Right ventricle myocardium superior (tissue), 1 donor: ENCODE data around the gene SH3YL1. TPM values are rescaled to one million over a fixed set of nuclear protein-coding genes. Genes with fewer than 3 reads are reported as not detected.

ENCODE experiments used
- ATAC-seq: fragments of 200-7000 bp; cut with Tn5 transposase; one replicate; pipeline ENCODE4 v1.9.1; 2020; ENCODE audit warnings: mild to moderate bottlenecking; ENCODE audit not compliant: poor library complexity
- DNase-seq: peaks from one replicate; pipeline ENCODE4 v3.0.0-alpha.2; 2020
- intact Hi-C: fragments of 100-400 bp; cut with DNase I; formaldehyde crosslinking; loops from one replicate; pipeline ENCODE4 v1.11.2; 2022
- total RNA-seq: library from RNA; stranded (reverse); fragmentation: NEBNext Ultra II Directional; extraction: Animal tissue kit (Norgen Biotek cat#: 25700); gene quantifications from one replicate; pipeline ENCODE4 v1.2.1, GENCODE V29; 2021
- donor health status: DM: no; HTN: yes; CAD: no; lungs with severe emphysema.

Gene SH3YL1
- total RNA-seq, 1 donor from 2014 or later = 7.4 TPM

- DNase-seq (no peak), ATAC-seq (no peak)
- intact Hi-C loops = no loop called here
Measured at GRCh38 chr2:283996-284794, 20.4 kb upstream of the SH3YL1 start.

DNA sequence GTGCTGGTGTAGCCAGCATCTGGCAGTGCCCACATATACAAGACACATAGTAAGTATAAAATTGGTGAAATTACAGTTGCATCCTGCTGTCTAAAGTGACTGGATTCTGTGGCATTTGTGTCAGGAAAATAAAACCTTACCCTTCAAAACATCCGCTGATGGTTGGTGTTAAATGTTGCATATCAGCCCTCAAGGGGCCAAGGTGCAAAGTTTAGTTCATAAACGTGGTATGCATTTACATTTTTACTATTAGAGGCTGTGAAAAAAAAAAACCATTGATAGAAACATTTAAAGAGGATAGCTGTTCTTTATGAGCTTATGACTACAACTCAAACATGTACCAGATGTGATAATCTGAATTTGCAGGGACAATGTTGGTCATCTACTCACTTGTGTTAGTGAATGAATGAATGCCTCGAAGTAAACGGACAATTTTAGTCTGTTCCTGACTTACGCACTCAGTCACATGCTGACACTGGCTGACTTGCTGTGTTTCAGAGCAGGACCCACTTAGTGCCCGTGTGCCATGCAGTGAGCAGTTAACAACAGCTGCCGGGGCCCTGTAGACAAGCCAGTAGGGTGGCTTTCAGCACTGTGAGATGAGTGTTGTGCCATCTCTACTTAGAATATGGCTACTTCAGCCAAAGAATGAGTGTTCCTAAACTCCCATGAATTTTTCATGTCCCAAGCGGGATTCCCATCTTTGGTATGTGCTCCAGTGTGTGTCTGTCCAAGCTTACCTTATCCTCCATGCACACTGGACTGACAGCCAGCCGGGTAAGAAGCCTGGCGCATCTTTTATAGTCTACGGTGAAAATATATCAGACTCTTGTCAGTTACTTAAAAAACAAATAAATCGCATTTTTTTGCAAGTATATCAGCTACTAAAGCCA is 18.8 kb upstream of the SH3YL1 start:
- ATAC-seq (no peak), DNase-seq (no peak)
- intact Hi-C loops = no loop called here

DNA sequence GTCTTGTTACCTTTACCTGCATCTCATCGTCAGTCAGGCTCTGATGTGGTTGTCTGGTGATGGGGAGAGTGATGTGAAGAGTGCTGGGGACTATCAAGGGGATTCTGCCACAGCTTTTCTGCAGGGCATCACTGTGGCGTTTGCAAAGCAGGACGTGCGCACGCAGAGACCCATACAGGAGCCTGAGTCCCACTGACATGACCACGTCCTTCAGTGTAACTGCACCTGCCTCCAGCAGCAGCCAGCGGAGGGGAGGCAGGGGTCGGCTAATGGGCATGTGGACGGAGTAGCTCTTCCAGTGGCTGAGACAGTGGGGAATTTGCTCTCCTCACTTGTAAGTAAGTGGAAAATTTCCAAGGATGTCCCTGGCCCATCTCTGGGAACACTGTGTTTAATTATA is 17.5 kb upstream of the SH3YL1 start:
- no peak for DNase-seq
- ATAC-seq = no peak
- intact Hi-C loops = no loop called here

GRCh38 chr2:280650-281110 is 16.8 kb upstream of the SH3YL1 start:
- intact Hi-C loops = no loop called here
- DNase-seq (no peak), ATAC-seq (peak; percentile 71)

DNA sequence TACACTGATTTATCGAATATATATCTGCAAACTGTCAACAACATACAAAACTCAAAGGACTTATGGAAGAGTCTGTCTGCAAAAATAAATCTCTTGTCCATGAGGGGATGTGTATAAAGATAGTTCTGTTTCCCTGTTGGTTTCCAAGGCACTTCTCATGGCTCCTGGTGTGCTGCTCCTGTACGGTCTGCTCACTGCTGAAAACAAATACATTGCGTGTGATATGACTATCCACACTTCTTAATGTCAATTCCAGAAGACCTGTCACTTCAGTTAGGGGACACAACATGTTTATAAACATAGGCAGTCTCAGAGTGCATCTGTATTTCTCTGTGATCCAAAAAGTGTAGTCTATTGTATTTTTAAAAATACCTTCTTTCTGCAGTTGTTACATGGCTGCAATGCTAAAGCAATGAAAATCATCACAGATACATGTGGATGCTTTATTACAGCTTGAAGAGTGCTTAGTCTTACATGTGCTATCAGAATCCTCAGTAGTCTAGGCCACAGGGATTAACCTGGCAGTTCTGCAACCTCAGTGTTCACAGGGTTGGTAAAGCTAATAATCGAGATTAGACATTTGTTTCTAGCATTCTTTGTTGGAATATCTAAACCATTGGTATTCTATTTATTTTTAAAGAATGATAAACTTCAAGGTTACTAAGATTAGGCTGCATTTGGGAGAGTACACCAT is 16.3 kb upstream of the SH3YL1 start:
- peak; percentile 47 for ATAC-seq
- DNase-seq = no peak
- intact Hi-C loops = no loop called here

DNA sequence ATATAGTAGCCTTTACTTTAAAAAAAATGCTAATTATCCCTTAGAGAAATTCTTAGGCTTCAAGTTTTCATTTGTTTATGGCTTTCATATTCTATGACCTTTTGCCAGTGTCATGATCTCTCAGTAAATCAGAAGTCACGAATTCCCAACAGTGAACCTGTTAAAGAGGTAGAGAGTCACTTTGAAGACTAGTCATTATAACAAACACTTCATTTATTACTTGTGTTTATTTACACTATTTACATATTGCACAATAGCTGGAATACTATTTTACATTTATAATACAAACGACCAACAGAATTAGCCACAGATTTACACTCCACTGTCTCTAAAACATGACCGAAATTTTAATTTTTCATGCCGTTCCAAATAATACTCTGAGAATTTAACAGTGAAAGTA is 15.5 kb upstream of the SH3YL1 start:
- intact Hi-C loops = no loop called here

GRCh38 chr2:278927-279320 is 15.1 kb upstream of the SH3YL1 start:
- DNase-seq = no peak
- intact Hi-C loops = no loop called here
- ATAC-seq = no peak

More for the DNA sequence above, 15.5 kb upstream of the SH3YL1 start:
- ATAC-seq = no peak
- DNase-seq = no peak

DNA sequence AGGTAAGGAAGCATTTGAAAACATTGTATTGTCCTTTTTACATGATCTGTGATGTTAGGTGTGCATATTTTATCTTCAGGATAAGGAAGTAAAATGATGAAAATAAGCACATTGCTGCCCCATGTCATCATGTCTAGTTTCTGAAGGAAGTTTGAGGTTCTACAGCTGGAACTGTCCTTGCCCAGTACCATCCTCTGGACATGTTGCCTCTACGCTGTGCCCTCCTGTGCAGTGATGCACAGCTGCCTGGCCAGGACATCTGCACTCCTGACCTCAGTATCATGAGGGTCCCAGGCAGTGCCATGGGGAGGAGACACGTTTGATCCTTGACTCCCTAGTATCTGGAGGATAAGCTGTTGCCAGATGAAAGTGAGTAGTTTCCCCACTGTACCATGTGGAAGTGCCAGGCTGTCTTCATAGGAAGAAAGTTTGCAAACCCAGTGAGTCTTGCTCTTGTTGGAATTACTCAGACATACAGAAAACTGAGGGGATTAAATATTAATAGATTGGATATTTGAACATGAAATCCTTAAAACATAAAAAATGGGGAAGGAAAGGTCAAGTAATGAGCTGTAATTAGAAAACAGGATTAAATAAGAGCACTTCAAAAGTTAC is 14.6 kb upstream of the SH3YL1 start:
- intact Hi-C loops = no loop called here
- ATAC-seq (no peak), DNase-seq (no peak)

DNA sequence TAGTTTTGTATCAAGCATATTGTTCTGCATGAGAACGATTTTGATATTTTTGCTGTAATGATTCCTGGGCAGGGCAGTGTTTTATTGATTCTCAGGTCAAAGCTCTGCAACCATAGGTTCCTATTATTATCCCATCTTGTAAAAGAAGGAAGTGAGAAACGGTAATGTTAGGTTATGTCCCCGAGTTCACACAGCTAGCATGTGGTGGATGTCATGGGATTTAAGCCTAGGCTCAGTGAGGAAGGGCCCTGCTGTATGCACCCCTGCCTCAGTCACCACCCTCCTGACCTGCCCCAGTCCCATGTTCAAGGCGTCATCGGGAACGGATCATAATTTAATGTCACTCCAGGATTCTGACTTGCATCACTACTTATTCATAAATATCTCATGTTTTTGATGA is 11.6 kb upstream of the SH3YL1 start:
- no peak for DNase-seq
- intact Hi-C loops = no loop called here
- no peak for ATAC-seq

DNA sequence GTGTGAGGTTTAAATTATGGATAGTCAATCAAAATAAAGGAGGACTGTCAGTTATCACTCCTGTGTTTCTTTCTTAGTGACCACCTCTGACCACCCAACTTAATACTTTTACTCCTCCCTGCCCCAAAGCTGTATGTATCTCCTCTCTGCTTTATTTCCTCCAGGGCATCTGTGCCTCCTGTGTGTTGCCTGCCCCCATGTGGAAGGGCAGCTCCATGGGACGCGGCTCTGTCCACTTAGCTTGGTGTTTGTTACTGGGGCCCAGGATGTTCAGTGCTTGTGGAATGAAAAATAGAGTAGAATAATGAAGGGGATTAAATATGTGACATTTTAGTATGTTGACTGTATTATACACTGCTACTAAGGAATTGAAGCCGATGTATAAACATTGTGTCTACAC is 10.7 kb upstream of the SH3YL1 start:
- no peak for DNase-seq
- no peak for ATAC-seq
- intact Hi-C loops = no loop called here

DNA sequence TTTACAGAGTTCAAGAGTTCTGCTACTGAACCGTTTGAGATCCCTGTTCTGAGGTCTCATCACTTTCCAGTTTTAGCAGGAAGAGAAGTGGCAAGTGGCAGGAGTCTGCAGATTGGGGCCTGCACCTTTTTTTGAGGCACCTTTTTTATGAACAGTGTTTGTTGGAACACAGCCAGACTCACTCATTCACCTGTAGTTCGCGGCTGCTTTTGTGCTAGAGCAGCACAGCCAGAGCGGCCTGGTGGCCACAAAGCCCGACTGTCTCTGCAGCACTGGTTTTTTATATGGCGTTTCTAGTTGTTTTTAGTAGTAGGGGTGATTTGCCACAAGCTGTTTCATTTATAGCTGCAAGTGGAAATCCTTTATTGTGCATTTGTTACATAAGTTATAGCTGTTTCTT is 9.5 kb upstream of the SH3YL1 start:
- intact Hi-C loops = no loop called here
- ATAC-seq (no peak), DNase-seq (no peak)

DNA sequence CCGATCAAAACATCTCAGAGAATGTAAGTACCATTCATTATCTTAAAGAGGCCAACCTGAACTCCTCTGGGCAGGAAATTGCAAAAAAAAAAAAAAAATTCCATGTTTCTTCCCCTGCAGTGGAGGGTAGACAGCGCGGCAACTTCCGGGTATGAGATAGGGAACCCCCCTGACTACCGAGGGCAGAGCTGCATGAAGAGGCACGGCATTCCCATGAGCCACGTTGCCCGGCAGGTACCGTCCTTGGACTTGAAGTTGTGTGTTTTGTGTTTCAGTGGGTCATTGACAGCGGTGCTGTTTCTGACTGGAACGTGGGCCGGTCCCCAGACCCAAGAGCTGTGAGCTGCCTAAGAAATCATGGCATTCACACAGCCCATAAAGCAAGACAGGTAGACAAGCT is 8.1 kb upstream of the SH3YL1 start:
- intact Hi-C loops = no loop called here
- no peak for DNase-seq
- ATAC-seq = no peak

DNA sequence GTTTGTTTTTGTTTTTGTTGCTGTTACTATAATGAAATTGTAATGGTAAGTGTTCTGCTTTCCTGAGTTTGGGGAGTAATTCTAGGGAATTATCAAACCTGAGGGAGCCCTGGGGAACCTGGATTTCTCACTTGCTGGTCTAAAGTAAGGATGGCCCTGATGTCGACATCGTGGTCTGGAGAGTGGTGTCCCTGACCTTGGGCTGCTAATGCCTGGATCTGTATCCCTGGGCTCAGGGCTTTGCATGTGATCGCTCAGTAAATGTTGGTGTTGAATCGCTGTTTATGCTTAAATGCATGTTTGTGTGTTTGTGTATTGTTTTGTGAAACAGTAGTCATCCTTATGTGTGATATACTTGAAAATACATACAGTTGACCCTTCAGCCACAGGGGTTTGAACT is 7.0 kb upstream of the SH3YL1 start:
- DNase-seq (no peak), ATAC-seq (no peak)
- intact Hi-C loops = no loop called here

DNA sequence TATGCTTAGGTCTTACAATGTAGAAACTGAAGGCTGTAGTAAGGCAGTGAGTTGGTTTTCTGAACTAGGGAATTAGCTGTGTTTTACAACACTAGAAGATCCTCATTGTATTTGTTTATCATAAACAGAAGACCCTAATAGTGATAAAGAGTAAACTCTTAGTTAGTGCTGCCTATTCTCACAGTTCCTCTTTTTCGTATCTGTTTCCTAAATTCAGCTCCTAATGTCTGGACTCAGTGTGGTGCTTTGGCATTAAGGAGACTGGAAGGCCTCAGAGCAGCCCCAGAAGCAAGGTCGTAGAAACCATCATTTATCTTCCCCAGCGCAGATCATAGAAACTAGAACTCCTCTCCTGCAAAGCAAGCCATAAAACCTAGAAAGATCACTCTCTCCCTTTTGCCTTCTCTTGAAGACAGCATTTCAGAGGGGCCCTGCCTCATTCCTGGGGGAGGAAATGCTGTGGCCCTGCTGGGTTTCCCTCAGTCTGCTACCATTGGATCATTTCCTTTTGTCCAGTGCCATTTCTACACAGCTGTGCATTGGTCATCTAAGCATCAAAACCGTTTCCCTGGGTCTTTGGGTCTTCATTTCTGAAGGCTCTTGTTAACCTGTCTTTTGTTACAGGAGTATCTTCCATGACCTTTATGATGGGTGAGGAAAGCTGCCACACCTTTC is 5.7 kb upstream of the SH3YL1 start:
- intact Hi-C loops = no loop called here
- no peak for ATAC-seq
- no peak for DNase-seq

DNA sequence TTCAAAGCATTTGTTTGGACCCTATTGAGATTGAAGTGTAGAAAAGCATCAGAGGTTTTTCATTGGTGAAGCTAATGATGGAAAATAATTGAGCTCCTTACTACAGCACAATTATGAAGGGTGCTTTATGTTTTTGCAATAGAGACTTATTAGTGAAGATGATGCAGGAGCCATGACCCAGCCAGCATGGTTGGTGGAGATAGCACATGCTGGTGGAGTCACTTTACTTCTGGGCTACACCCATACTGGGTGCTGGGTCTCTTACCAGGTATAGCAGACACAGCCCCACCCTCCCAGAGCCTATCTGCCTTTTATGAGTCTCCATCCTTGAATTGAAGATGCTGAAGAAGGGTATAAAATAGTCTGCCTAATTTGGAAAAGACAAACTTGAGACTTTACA is 4.5 kb upstream of the SH3YL1 start:
- ATAC-seq = no peak
- DNase-seq = no peak
- intact Hi-C loops = no loop called here

DNA sequence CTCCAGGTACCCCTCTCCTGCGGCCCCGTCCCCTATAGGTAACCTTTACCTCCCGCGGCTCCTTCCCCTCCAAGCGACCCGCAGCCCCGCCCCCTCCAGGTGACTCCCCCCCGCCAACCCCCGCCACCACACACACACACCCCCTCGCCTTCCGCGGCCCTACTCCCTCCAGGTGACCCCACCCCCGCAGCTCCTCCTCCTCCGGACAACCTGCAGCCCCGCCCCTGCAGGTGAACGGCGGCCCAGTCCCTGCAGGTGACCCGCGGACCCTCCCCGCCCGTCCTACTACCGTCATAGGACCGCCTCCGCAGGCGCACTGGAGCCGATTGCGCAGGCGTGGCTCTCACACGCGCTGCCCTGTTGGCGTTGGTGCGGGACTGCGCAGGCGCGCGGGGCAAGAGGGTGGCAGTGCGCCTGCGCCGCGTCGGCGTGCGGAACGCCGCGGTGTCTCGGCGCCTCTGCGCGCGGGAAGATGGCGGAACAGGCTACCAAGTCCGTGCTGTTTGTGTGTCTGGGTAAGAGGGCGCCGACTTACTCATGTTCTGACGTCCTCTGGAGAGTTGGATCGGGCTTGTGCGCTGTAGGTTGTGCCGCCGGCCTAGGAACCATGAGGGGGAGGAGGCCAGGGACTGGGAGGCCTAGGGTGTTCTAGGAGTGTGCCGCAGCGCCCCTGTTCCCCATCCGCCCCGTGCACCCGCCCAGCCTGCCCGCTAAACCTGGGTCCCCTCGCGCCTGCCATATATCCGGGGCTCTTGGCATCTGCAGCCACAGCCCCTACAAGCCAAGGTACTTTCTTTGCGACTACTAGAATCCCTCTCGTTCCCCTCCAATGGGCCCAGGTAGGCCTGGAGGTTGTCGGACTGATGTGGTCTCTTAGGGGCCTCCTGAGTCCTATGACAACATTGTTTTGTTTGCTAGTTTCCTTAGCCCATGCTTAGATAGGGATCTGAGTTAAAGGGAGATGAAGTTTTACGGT is 949 bp upstream of the SH3YL1 start, which contains the start of gene ACP1:
TSS of gene ACP1 (plus strand) at position 455 of the 976 bp plus-strand sequence. CDS start at position 473, 18 bp downstream.
- intact Hi-C loops = no loop called here
- peak; percentile 99 for ATAC-seq

DNA sequence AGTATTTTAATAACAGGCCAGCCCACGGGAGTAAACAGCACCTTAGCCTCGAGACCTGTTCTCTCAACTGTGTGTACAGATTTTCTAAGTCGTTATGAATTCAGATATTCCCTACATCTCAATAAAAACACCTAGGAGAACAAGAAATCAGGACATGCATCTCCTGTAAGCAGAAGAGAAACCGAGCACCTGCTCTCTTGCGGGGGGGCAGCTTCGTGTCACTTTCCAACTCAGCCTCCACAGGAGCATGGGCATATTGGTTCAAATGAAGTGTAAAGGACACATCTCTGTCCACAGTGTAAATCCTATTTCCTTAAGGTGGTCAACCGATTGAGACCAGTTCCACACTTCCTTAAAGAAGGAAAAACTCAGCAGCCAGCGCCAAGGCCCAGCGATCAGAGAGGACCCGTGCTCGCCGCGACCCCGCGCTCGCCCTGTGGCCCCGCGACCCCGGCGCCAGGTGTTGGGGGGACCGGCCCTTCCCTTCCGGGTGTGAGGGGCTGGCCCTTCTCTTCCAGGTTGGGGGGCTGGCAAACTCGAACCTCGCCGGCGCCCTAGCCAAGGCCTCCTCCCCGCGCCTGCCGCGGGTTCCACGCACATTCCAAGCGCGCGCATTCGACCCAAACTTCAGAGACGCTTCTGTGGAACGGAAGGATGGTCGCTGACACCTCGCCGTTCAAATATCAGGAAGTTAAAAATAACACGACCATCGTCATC is 652 bp downstream of the SH3YL1 start:
- ATAC-seq (no peak), DNase-seq (no peak)
- intact Hi-C loops = no loop called here

More for the DNA sequence above, 949 bp upstream of the SH3YL1 start, which contains the start of gene ACP1:
- peak; percentile 97 for DNase-seq
